NCI-H1048 (cell line): ENCODE data around the gene IGSF9.
"Not testable (repeated sequence)": the region's sequence is repeated elsewhere in the genome, so short reads cannot be mapped to it uniquely, and the experiment has no call there.

Experiments used
- DNase-seq: peaks from one replicate; lab custom pipeline; 2025; lab: John Stamatoyannopoulos, UW

IGSF9 gene

DNA sequence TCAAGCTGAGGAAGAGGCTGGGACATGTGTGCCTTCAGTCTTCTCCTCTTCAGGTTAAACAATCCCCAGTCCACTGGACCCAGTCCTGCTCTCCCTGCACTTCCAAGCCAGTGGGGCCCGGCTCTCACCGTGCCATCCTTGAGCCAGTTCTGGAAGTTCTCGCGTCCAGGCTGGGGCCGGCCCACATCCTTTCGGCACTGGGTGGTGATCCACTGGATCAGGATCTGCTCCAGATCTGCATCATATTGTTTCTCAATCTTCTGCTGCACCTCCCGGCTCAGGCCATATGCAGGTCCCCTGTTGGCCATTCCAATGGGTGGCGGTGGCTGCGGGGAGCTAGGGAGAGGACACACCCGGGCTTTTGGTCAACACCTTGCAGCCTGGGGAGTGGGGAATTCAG is 25.2 kb downstream of the IGSF9 start:
- no peak for DNase-seq

DNA sequence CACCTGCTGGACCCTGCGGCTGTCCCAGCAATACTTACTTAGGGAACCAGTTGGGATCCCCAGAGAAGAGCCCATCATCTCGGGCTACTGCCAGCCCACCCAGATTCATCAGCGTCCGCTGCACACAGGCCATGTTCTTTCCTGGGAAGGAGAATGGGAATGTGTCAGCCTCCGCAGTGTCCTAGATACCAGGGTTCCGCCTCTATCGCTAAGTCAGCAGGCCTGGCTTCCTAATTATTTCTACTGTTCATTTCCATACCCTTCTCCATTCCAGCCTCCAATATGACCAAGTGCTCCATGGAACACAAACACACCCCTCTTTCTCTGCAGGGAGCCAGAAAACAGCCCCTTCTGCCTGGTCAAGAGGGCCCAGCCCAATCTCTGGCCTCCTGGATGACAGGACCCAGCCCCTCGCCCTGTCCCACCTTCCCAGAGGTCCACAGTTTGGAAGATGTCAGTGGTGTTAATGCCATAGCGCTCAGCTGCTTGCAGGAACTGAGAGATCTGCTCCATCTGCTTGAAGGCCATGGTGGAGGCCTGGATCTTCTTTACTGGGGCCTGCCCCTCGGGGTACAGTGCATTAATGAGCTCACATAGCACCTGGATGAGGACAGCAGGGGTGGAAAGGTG is 26.1 kb downstream of the IGSF9 start:
- DNase-seq: no peak

DNA sequence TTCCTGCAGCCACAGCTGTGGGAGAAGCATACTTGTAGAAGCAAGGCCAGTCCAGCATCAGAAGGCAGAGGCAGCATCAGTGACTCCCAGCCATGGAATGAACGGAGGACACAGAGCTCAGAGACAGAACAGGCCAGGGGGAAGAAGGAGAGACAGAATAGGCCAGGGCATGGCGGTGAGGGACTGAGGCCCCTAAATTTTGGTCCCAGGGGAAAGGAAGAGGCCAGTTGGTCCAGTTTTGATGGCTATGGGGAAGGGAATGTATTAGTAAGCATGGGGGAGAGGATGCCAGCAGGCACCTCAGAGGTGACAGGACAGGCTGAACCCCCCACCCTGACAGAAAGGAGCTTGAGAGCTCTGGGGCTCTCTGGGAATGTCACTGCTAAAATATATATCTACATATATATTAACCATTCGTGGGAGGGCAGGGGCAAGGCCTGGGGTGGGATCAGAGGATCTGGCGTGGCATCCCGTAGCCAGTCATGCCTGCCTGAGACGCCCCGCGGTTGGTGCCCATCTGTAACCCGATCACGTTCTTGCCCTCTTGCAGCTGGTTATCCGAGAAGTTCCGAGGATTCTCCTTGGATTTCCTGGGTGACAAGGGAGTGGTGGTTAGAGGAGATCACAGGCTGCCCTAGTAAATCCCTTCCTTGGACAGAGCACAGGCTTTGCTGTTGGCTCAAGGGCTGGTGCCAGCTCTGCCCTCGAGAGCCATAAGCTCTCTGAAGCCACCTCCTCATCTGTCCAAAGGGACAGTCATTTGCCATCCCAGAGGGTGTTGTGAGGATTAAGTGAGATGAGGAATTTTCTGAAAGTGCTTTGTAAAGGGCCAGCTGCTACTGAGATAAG is 26.8 kb downstream of the IGSF9 start:
- no peak for DNase-seq

DNA sequence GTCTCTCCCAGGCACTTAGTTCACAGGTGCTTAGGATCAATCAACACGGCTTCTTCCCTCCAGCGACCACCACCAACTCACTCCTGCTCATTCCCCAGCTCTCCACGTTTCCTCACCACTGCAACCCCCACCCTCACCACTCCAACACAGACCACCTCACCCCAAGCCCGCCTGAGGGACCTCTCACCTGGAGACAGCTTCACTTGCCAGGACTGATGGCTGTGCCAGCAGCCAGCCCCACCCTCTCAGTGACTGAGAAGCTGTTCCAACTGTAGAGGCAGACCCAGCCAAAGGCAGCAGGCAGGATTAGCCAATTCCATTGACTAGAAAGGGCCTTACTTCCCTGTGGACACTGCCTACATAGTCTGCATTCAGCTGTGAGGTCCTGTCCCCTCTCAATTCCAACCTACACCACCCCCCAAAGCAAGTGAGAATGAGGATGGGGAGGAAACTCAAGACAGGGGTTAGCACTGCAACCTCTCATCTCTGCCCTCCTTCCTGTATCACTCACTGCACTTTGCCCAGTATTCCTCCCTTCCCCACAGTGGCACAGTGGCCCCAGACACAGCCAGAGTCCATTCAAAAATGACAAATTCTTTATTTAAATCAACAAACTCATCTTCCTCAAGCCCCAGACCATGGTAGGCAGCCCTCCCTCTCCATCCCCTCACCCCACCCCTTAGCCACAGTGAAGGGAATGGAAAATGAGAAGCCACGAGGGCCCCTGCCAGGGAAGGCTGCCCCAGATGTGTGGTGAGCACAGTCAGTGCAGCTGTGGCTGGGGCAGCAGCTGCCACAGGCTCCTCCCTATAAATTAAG is 27.7 kb downstream of the IGSF9 start:
- DNase-seq: no peak

DNA sequence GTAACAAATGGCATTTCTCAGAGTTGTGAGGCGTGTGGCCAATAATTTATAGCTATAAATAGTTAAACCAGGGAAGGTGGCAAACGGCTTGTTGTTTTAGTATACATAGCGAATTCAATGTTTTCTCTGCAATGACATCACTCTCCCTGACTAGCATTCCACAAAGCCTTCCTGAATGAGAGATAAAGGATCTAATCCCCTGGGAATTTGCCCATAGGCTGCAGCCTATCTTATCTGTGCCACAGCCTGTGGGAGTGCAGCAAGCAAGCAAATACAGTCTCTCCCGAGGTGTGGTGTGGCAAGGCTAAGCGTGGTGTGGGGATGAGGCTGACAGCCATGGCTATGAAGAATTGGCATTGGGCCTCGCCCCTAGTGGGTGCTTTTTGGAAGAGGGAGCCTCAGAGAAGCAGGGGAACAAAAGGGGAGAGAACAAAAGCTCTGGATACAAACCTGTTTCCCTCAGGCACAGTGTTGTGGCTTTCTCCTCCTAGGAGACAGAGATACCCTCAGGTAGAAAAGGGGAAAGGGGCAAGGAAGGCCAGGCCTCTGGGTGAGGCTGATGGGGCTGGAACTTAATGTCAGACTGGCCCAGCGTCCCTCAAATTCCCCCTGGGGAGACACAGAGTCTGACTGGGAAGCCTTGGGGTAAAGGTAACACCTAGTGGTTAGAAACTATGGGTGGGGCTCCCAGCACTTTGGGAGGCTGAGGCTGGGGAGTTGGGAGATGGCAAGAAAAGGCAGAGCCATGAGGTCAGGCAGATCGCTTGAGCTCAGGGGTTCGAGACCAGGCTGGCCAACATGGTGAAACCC is 29.0 kb downstream of the IGSF9 start:
- peak; percentile 88 for DNase-seq

DNA sequence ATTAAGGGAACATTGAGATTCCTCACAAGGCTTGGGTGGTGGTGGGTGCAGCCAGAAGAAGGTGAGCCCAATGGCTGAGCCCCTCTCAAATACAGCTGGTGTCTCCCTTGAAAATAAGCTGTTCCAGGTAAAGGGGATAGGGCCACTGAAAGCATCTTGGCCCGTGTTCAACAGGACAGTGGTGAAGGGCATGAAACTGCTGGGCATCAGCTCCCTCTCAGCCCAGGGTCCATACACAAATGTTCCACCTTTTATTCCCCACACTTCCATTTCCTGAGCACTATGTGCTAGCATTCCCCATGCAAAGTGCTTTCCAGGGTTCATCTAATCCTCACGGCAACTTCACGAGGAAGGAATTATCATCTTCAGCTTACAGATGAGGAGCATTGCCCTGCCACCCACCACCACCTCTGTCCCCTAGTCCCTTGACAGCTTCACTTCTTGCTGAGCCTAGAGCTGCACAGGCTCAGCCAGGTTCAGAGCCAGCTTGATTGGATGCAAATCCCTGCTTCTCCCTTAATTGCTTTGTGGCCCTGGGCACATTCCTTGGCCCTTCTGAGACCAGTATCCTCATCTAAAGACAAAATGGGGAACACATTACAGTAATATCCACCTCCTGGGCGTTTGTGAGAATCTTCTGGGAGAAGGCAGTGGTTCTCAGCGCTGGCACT is 29.7 kb downstream of the IGSF9 start:
- peak; percentile 88 for DNase-seq

DNA sequence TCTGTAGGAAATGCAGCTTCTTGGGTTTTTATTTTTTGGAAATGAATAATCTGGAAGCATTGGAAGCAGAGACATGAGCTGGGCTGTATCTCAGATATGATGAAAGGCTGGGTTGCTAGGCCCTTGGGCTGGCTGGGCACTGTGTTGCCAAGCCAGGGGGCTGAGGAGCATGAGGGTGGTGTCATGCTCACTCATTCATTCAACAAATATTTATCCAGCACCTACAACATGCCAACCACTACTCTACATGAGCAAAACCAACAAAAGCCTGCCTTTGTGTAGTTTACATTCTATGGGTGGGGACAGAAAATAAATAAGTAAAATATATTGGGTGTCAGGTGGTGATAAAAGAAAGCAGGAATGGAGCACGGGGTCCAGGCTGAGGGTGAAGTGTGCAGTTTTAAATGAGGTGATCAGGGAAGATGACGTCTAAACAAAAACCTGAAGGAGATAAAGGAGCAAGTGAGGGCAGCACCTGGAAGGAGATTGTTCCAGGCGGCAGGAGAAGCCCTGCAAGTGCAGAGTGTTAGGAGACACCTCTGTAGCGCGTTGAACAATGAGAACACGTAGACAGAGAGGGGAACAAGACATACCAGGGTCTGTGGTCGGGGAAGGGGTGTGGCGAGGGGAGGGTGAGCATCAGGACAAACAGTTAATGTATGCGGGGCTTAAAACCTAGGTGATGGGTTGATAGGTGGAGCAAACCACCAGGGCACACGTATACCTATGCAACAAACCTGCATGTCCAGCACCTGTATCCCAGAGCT is 31.0 kb downstream of the IGSF9 start:
- no peak for DNase-seq

DNA sequence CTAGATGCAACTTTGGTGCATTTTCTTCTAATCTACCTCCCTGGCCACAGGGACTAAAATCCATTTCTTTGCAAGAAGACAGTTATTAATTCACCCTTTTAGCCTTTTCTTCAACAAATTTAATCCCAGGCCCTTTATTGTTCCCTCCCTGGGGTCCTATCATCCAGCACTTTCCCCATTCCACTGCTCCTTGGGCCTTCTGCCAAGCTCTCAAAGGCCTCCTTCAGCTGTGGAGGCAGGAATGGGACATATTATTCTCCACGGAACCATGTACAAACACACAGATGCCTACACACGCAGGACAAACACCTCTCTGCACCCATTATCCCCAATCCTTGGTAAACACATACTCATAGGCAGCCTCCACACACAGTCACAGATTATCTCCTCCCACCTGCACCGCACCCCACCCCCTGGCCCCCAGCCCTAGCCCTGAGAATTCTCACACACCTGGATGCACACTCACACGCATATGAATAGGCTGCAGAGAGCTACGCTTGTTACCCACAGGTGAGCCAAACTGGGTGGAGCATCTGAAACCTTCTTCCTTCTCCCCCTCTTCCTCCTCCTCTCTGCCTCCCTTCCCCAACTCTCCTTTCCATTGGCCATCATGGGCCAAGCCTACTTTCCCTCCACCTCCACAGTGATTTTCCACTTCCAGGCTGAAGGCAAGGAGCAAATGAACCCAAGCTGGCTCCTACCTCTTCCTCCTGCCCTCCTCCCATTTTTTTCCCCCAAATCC is 31.8 kb downstream of the IGSF9 start:
- no peak for DNase-seq

DNA sequence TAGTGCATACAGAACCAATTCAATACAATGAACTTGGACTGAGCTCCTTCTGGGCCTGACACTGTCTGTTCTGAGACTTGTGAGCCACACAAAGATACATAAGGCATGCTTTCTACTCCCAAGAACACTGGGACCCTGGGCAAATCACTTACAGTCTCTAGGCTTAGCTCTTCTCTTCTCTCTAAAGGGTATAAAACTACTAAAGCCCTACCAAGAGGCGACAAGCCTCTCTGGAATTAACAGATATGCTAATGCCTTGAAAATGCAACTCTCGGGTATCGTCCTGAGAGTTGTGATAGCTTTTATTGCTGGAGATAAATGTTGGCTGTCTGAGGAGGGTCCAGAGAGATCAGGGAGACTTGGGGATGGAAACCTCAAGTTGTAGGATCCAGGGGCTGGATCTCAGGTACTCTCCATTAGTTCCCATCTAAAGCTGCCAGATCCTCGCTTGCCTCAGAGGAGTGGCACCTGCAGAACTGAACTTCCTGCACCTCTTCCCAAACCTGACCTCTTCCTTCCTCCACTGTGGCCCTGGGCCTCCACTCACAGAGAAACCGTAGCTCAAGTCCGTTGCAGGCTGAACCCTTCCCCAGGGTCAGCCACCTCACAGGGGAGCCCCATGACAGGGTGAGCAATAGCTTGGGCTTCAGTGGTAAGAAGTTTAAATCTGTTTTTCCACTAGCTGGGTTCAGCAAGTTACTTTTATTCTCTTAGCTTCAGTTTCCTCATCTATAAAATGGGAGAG is 33.9 kb downstream of the IGSF9 start:
- no peak for DNase-seq

DNA sequence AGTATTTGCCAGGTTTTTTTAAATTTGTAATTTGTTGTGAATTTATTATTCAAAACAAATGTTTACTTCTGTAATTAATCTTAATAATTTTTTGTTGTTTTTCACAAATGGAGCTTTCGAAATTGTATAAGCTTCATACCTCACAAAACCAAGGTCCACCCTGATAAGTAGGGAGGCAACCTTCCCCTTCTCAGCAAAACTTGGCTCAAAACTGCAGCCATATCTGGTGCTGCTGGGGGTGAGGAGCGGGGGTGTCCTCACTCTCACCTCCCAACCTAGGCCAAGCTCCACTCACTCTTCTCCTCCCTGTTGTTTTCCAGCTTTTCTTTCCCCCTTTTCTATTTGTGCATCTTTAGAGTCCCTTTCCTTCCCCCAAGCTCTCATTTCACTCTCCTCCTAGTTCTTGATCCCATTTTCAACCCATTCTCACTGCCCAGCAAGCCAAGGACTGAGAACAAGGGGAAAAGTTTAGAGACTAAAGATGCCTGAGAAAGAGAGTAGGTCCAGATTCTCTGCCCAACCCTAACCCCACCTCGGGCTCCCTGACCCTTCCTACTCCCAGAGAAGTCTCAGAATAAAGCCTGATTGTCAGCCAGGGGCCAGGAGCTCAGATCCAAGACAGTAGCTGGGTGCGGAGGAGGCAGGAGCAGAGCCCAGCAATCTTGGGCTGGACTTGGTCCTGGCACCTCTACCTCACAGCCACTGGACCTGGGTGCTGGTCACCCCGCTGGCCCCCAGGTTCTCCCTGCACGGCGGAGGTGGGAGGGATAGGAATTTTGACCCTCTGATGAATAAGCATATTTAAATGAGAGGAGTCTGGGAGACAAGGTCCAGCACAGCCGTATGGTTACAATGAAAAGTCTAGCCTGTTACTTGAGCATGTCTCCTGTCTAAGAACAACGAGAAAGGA is 37.1 kb downstream of the IGSF9 start:
- no peak for DNase-seq

DNA sequence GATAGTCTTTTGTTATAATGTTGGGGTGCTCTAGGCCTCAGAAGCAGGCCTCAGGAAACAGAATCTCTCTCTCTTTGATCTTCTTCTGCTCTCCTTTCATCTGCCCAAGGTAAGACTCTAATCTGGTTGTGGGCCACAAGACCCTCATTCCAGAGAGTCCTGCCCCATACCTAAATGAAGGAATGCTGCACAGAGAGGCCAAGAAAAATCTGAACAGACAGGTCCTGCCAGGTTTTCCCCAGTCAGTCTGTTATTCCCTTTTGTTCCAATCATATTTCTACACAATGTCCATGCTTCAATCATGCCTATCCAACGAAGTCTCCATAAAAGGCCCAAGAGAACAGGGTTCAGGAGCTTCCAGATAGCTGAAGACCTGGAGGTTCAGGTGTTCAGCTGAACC is 38.5 kb downstream of the IGSF9 start:
- DNase-seq: no peak

DNA sequence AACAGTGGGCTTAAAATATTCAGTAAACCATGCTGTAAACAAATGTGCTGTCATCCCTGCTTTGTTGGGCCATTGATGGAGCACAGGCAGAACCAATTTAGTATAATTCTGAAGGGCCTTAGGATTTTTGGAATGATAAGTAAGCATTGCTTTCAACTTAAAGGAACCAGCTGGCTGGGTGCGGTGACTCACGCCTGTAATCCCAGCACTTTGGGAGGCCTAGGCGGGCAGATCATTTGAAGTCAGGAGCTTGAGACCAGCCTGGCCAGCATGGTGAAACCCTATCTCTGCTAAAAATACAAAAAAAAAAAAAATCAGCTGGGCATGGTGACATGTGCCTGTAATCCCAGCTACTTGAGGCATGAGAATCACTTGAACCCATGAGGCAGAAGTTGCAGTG is 41.4 kb downstream of the IGSF9 start:
- not testable (repeated sequence) for DNase-seq

DNA sequence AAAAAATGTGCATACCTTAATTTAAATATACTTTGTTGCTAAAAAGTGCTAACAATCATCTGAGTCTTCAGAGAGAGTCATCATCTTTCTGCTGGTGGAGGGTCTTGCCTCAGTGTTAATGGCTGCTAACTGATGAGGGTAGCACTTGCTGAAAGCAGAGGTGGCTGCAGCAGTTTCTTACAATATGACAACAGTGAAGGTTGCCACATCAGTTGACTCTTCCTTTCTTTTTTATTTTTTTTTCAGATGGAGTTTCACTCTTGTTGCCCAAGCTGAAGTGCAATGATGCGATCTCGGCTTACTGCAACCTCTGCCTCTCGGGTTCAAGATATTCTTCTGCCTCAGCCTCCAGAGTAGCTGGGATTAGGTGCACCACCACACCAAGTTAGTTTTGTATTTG is 42.9 kb downstream of the IGSF9 start:
- no peak for DNase-seq

DNA sequence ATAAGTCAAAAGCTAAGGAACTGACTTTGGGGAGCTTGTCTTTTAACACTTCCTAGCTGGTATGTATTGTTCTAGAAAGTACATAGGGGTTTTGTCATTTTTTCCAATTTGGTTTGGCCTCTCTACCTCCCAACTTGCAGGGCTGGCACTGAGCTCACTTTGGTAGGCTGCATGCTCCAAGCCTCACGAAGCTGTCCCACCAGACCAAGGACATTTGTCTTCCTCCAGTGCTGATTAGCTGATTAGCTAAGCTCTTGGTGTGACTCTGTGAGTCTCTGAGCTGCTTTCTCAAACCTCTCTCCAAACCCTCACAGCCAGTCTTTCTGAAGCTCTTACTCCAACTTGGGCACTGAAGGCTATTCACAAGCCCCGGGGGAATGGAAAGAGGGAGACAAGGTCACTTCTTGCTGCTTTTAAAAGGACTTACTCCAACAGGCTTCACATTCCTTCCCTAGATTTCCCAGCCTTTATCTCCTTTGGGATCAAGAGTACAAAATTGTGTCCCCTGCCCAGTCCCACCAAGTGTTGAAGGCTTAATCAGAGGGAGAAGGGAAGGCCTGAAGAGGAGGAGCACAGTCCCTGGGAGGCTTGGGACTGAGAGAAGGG is 44.6 kb downstream of the IGSF9 start:
- DNase-seq: no peak

DNA sequence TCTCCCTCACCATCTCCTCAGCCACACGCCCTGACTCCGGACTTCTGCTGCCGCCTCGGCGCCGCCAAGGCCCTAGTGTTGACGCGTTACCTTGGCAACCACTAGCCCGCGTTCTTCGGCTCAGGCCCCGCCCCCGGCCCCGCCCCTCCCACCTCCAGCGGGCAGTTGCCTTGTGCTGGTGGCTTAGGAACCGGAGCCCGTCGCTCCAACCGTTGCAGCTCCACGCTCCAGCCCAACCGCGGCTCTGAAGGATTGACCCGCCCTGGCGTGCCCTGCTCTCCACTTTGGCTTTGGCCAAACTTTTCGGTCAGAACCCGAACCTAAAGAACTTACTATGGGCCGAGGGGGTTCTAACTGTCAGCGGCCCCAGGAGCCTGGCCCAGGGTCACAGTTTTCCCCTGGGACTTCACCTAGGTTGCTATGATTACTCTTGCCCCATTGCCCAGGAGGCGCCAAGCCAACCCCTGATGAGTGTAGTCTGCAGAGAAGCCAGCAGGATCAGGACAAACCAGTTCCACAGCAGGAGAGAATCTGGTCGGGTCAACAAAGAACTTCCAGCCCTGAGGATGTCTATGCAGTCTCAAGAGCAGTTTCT is 45.2 kb downstream of the IGSF9 start, which contains the start of gene CFAP45:
CFAP45 (minus strand) TSS at position 80 of the 595 bp plus-strand sequence; CDS start at position 13, 67 bp downstream.
- DNase-seq: peak; percentile 93

DNA sequence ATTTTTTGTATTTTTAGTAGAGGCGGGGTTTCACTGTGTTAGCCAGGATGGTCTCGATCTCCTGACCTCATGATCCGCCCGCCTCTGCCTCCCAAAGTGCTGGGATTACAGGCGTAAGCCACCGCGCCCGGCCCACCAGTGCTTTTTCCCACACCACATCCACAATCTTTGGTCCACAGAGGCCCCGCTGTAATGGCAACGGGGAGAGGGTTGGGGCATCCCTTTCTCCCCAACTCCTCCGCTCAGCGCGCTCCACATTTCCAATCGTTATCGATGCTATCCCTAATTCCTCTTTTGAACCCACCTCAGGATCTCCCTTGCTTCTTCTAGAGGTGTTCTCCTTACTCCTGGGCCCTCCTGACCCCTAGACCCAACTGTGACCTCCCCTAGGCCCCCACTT is 45.8 kb downstream of the IGSF9 start:
- not testable (repeated sequence) for DNase-seq

DNA sequence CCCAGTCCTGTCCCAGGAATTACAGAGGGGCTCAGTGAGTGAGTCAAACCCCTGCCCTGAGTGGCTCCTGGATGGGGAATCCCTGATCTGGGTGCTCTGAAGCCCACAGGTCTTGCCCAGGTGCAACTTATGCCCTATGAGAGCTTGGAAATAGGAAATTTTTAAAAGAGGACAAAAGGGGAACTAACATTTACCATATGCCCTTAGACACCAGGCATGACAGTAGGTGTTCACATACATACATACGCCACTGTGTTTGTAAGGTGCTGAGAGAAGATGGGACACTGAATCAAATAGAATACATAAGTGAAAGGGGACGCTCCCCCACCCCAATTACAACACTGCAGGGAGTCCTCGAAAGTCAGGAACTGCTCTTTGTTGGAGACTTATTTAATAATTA is 46.9 kb downstream of the IGSF9 start:
- no peak for DNase-seq
